Esophagus muscularis mucosa (tissue), 4 donors: ENCODE measurements around the gene BPIFB4. TPM values are rescaled to one million over a fixed set of nuclear protein-coding genes. Genes with fewer than 3 reads are reported as not detected.

Source experiments
- DNase-seq: peaks from one replicate; pipeline ENCODE4 v3.0.0-alpha.2; 2017; ENCODE audit errors: extremely low spot score
- H3K27ac ChIP-seq, 4 donors: fragments of 200-600 bp; sonication (generic); replicated peaks in 1 of 4; 1 replicate in 3 of 4; 2 replicates in 1 of 4; pipeline ENCODE4 v1.5.1; 2016 to 2019; ENCODE audit warnings: mild to moderate bottlenecking in 1 of 4
- H3K27me3 ChIP-seq, 4 donors: fragments of 200-600 bp; sonication (generic); one replicate each; pipeline versions ENCODE4 v1.5.1 to v1.6.0; 2016 to 2019
- H3K36me3 ChIP-seq, 4 donors: fragments of 200-600 bp; sonication (generic); one replicate each; pipeline ENCODE4 v1.5.1; 2016 to 2019
- H3K4me1 ChIP-seq, 4 donors: fragments of 200-600 bp; sonication (generic); one replicate each; pipeline ENCODE4 v1.5.1; 2016 to 2019
- H3K4me3 ChIP-seq, 4 donors: fragments of 200-600 bp; sonication (generic); 1 replicate in 2 of 4; 2 replicates in 2 of 4; pipeline ENCODE4 v1.5.1; 2016 to 2019; ENCODE audit warnings: mild to moderate bottlenecking in 4 of 4, moderate library complexity in 1 of 4
- H3K9me3 ChIP-seq, 4 donors: fragments of 200-600 bp; sonication (generic); 1 replicate in 3 of 4; 2 replicates in 1 of 4; pipeline ENCODE4 v1.5.1; 2016 to 2019
- EP300 ChIP-seq: sonication (generic); formaldehyde crosslinking; IDR thresholded peaks from one replicate; pipeline ENCODE4 v1.6.1; 2017; ENCODE audit warnings: antibody characterized with exemption
- POLR2A ChIP-seq: fragments of 450-650 bp; IDR thresholded peaks from one replicate; pipeline ENCODE4 v1.6.1; 2017; ENCODE audit warnings: antibody characterized with exemption, moderate library complexity, mild to moderate bottlenecking, low read depth
- POLR2AphosphoS5 ChIP-seq, 2 donors: sonication (generic); formaldehyde crosslinking; IDR thresholded peaks; one replicate each; pipeline ENCODE4 v1.6.1; 2017; ENCODE audit warnings: antibody characterized with exemption in 2 of 2
- WGBS: methylation state at CpG from one replicate; pipeline ENCODE4 v1.1.5; 2018; 5-methylcytosine and 5-hydroxymethylcytosine counted together
- intact Hi-C: fragments of 100-400 bp; cut with DNase I; formaldehyde crosslinking; loops from one replicate; pipeline ENCODE4 v1.15.1; 2023
- total RNA-seq, 4 donors: library from RNA; depleted of rRNA; stranded (reverse); fragments of >200 nt; gene quantifications; one replicate each; pipeline versions ENCODE4 v1.1.0 to v1.2.1, GENCODE V29; 2016
- TF ChIP-seq, protein P1 (sequence below), 3 experiments: fragments of 200-600 bp in 2 of 3; fragments of 450-650 bp in 1 of 3; sonication (generic) in 2 of 3; IDR thresholded peaks; one replicate each; pipeline ENCODE4 v1.5.1; 2017 to 2019; ENCODE audit warnings: antibody characterized with exemption in 3 of 3, mild to moderate bottlenecking in 2 of 3, moderate library complexity in 1 of 3

BPIFB4 gene
- total RNA-seq, 4 donors from 2014 or later = not detected

DNA sequence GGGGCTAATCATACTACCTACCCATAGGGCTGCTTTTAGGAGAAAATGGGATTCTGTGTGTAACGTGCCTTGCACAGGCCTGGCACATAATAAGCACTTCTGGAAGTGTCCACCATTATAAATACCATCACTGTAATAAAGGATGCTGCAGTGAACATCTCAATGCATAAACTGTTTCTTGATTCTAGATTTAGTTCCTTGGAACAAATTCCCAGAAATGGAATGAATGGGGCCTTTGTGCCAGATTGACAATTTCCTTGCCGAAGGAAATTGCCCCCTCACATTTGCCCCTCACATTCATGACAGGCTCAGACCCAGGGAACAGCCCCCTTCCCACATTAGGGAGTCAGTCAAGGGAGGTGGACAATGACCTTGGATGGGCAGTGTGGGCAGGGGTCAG, 29.2 kb downstream of the BPIFB4 start:
- H3K4me1 ChIP-seq = no peaks in the 10 kb centered on the region
- no peak overlapping the region for H3K4me3 ChIP-seq
- DNase-seq = no peak
- TF ChIP-seq, protein P1, sequence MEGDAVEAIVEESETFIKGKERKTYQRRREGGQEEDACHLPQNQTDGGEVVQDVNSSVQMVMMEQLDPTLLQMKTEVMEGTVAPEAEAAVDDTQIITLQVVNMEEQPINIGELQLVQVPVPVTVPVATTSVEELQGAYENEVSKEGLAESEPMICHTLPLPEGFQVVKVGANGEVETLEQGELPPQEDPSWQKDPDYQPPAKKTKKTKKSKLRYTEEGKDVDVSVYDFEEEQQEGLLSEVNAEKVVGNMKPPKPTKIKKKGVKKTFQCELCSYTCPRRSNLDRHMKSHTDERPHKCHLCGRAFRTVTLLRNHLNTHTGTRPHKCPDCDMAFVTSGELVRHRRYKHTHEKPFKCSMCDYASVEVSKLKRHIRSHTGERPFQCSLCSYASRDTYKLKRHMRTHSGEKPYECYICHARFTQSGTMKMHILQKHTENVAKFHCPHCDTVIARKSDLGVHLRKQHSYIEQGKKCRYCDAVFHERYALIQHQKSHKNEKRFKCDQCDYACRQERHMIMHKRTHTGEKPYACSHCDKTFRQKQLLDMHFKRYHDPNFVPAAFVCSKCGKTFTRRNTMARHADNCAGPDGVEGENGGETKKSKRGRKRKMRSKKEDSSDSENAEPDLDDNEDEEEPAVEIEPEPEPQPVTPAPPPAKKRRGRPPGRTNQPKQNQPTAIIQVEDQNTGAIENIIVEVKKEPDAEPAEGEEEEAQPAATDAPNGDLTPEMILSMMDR (IDR thresholded peaks at IDR 0.05) = no peak
- no peak for TF ChIP-seq EP300
- no peak for TF ChIP-seq POLR2AphosphoS5 (IDR thresholded peaks at IDR 0.05)
- TF ChIP-seq POLR2A = no peak
- H3K9me3 ChIP-seq = no peaks in the 10 kb centered on the region
- no peaks in the 10 kb centered on the region for H3K36me3 ChIP-seq
- peaks cover 0 to 19% (median 0%) of the 10 kb centered on the region in 4 donors for H3K27me3 ChIP-seq
- H3K27ac ChIP-seq = no peak overlapping the region
- intact Hi-C loops = no loop called here
- WGBS = 63% methylated on average over 2 of the region's 2 CpGs

DNA sequence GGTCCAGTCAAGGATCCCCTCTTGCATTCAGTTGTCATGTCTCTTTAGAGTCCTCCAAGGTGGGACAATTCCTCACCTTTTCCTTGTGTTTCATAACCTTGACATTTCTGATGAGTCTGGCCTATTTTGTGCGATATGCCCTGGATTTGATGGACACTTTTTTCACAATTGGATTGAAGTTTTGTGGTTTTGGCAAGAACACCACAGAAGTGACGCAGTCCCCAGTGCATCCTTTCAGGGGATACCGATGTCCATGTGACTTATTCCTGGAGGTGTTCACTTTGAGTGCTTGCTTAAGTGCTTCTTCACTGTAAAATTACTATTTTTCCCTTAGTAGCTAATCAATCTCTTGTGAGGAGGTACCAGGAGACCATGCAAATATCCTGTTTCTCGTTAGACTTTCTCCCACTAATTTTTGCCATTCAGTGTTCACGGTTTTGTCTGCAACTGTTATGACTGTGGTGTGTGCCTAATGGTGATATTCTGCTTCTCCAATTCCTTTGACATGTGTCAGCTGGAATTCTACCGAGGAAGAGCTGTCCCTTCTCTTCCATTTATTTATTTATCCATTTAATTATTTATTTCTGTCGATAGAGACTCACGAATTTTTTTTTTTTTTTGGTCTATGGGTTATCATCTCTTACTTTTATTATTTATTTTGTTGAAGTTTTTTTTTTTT, 30.8 kb downstream of the BPIFB4 start:
- no peak for TF ChIP-seq EP300
- no peak for TF ChIP-seq POLR2AphosphoS5 (IDR thresholded peaks at IDR 0.05)
- no peak for TF ChIP-seq POLR2A
- TF ChIP-seq, protein P1 (IDR thresholded peaks at IDR 0.05) = no peak
- 68% methylated on average over 8 of the region's 8 CpGs for WGBS
- H3K9me3 ChIP-seq = no peaks in the 10 kb centered on the region
- H3K36me3 ChIP-seq = no peaks in the 10 kb centered on the region
- no peak overlapping the region for H3K27ac ChIP-seq
- DNase-seq = no peak
- H3K4me1 ChIP-seq = no peaks in the 10 kb centered on the region
- no peak overlapping the region for H3K4me3 ChIP-seq
- peaks cover 0 to 9% (median 0%) of the 10 kb centered on the region in 4 donors for H3K27me3 ChIP-seq
- intact Hi-C loops = no loop called here

DNA sequence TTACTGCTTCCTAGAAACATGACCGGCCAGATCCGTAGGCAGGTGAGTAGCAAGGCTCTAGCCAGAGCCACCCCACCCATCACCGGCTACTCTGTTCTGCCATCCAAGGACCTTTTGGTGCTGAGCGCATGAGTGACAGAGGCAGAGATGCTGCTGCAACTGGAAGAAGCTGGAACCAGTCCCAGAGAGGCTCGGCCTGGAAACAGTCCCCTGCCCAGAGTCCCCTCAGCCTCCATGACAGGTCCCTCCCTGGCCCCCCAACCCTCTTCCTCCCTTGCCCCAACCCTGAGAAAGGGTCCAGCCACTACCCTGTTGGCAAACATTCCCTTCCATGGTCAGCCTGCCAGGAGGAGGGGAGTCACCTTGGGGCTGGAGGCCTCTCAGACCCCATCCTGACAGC, 31.9 kb downstream of the BPIFB4 start:
- TF ChIP-seq, protein P1 (IDR thresholded peaks at IDR 0.05) = no peak
- TF ChIP-seq POLR2AphosphoS5 (IDR thresholded peaks at IDR 0.05) = no peak
- TF ChIP-seq EP300 = no peak
- no peak for TF ChIP-seq POLR2A
- Histone ChIP-seq H3K9me3 (no peaks in the 10 kb centered on the region), H3K36me3 (no peaks in the 10 kb centered on the region), H3K27me3 (peaks cover 0 to 9% (median 0%) of the 10 kb centered on the region in 4 donors), H3K4me3 (no peak overlapping the region), H3K27ac (no peak overlapping the region), H3K4me1 (no peaks in the 10 kb centered on the region)
- WGBS = 100% methylated on average over 3 of the region's 5 CpGs
- intact Hi-C loops = no loop called here
- no peak for DNase-seq

DNA sequence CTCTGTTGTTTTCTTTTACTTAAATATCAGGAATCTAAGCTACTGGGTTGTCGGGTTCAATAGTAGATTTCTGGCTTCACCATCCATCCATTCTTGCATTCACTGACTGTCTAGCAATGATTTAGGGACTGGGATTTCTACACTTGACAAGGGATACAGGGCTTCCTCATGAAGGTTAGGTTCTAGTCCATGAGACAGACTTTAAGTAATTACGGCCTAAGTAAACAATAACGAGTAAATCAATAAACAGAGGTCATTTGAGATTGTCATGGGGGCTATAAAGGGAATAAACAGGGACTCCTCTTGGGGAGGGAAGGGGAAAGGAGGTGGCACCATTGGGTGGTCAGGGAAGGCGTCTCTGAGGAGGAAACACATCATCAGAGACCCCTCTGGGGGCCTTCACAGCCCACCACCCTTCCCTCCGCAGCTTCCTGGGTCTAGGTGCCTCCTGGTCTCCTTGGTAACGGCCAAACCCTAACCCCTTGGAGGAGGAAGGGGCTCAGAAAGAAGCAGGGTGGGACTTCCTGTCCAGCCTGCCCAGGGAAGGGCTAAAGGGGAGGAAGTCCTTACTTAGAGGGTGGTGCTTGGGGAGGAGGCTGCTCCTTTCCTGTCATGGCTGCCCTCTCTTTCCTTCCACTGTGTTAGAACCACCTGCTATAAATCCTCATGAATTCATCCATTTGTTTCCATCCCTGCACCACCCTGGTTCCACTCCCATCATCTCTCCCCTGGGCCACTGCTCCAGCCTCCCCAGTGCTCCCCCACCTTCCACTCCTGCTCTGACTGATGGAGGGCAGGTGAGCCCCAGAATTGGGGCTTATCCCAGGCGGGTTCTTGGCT, 33.3 kb downstream of the BPIFB4 start:
- H3K27ac ChIP-seq = no peak overlapping the region
- DNase-seq = no peak
- H3K36me3 ChIP-seq = no peaks in the 10 kb centered on the region
- 77% methylated on average over 7 of the region's 7 CpGs for WGBS
- no peak overlapping the region for H3K4me3 ChIP-seq
- intact Hi-C loops = no loop called here
- peaks cover 0 to 12% (median 0%) of the 10 kb centered on the region in 4 donors for H3K27me3 ChIP-seq
- no peaks in the 10 kb centered on the region for H3K4me1 ChIP-seq
- TF ChIP-seq POLR2AphosphoS5 (IDR thresholded peaks at IDR 0.05) (no peak), EP300 (no peak), POLR2A (no peak)
- TF ChIP-seq, protein P1 (IDR thresholded peaks at IDR 0.05) = no peak
- no peaks in the 10 kb centered on the region for H3K9me3 ChIP-seq
